Motor neuron (in vitro differentiated cells): ENCODE measurements around the gene PROP1. TPM values are rescaled to one million over a fixed set of nuclear protein-coding genes. Genes with fewer than 3 reads are reported as not detected.
"Not testable (repeated sequence)": the region's sequence is repeated elsewhere in the genome, so short reads cannot be mapped to it uniquely, and the experiment has no call there.

ENCODE experiments used
- ATAC-seq, 8 experiments: fragments of 200-7000 bp; cut with Tn5 transposase; replicated peaks in 6 of 8; 2 replicates each; pipeline ENCODE4 v1.8.0; 2021; ENCODE audit warnings: mild to moderate bottlenecking in 8 of 8, moderate library complexity in 8 of 8
- H3K27ac ChIP-seq, 2 donors: fragments of 250-450 bp; sonication (Bioruptor Pico); 2 replicates each; pipeline ENCODE4 v1.9.0; 2021; ENCODE audit warnings: antibody characterized with exemption in 2 of 2, mild to moderate bottlenecking in 2 of 2, moderate library complexity in 1 of 2
- H3K4me1 ChIP-seq, 2 donors: fragments of 250-450 bp; sonication (Bioruptor Pico); replicated peaks in 1 of 2; 2 replicates each; pipeline ENCODE4 v1.6.1; 2021; ENCODE audit warnings: antibody characterized with exemption in 2 of 2, mild to moderate bottlenecking in 2 of 2, moderate library complexity in 1 of 2
- H3K4me3 ChIP-seq, 5 donors: fragments of 250-450 bp; sonication (Bioruptor Pico); 2 replicates each; pipeline ENCODE4 v1.9.0; 2021; ENCODE audit warnings: antibody characterized with exemption in 5 of 5, mild to moderate bottlenecking in 5 of 5, moderate library complexity in 4 of 5
- WGBS, 10 experiments: fragments of 450-650 bp; shearing (Covaris generic); methylation state at CpG; one replicate each; pipeline ENCODE4 v1.0.0; 2022; 5-methylcytosine and 5-hydroxymethylcytosine counted together
- in situ Hi-C, 9 experiments: fragments of 400-800 bp; cut with MboI; loops; one replicate each; pipeline ENCODE4 v1.15.0; 2021; ENCODE audit warnings: low sequenced_read_pairs in 9 of 9, low pct_unique_long_range_greater_than_20kb in 2 of 9; ENCODE audit not compliant: unreplicated experiment in 9 of 9
- total RNA-seq, 8 experiments: library from RNA; unstranded; fragments of 300-600 nt; gene quantifications; 2 replicates each; pipeline versions ENCODE4 v1.2.3 to v1.2.4, GENCODE V29; 2022

PROP1 gene
- total RNA-seq: under 1 TPM in 5 of 8 experiments, not detected in 3; 0.13 to 0.85 (median 0.41) TPM

- no peak within 1 kb of the TSS for H3K4me3 ChIP-seq
- 10 to 83% (median 33%) methylated on average over 1 to 13 of the region's 23 CpGs; no CpG with 5 or more reads in 2 of the 10 experiments for WGBS, 10 experiments
- H3K27ac ChIP-seq: no peak within 1 kb of the TSS
- H3K4me1 ChIP-seq: no peaks in the 10 kb centered on the region
- in situ Hi-C loops: no loop called here
- ATAC-seq: no peak
These were observed at the start of gene PROP1 for GRCh38 chr5:177995691-177996595. TSS of gene PROP1 (minus strand) at chr5:177996242. CDS start at chr5:177995933, 309 bp downstream.

DNA sequence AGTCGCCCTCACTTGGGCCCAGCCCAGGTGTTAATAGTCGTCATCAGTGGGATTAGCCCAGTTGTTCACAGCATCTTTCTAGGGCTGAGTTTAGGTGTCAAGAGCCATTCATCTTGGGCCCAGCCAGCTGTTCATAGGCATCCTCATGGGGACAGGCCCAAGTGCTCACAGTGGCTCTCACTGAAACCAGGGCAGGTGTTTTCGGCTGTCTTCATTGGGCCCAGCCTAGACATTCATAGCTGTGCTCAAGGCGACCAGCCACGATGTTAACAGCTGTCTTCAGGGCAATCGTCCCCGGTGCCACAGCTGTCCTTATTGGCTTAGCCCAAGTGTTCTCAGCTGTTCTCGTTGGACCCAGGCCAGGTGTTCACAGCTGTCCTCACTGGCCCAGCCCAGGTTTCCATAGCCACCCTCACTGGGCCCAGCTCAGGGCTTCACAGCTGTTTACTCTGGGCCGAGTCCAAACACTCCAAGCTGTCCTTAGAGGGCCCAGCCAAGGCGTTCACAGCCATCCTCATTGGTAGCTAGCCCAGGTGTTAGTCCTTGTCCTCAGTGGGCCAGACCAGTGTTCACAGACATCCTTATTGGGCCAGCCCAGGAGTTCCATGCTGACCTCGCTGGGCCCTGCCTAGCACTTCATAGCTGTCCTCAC is 23.5 kb upstream of the PROP1 start:
- H3K4me3 ChIP-seq, H3K27ac ChIP-seq, ATAC-seq, in situ Hi-C loops, H3K4me1 ChIP-seq: not testable (repeated sequence)
- no CpG with 5 or more reads among the region's 11 CpGs for WGBS, 10 experiments

DNA sequence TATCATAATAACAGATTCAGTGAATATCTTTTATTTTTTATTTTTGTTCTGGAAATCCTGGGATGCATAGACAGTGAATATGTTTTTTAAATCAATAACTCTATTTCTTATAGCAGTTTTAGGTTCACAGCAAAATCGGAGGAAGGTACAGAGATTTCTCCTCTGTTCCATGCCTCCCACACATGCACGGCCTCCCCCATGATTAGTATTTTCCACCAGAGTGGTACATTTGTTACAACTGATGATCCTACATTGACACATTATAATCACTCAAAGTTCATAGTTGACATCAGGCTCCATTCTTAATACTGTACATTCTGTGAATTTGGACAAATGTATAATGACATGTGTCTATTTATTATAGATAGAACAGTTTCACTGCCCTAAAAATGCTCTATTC is 16.7 kb upstream of the PROP1 start:
- H3K4me1 ChIP-seq, in situ Hi-C loops, H3K27ac ChIP-seq, ATAC-seq, H3K4me3 ChIP-seq: not testable (repeated sequence)
- WGBS, 10 experiments: no CpG with 5 or more reads among the region's 2 CpGs

- in situ Hi-C loops, H3K27ac ChIP-seq, H3K4me1 ChIP-seq, ATAC-seq, H3K4me3 ChIP-seq: not testable (repeated sequence)
- no CpG with 5 or more reads among the region's 4 CpGs for WGBS, 10 experiments
These were observed 15.9 kb upstream of the PROP1 start for GRCh38 chr5:178011816-178012554.

- no CpG with 5 or more reads among the region's 26 CpGs for WGBS, 10 experiments
- in situ Hi-C loops, H3K4me3 ChIP-seq, ATAC-seq, H3K27ac ChIP-seq, H3K4me1 ChIP-seq: not testable (repeated sequence)
These were observed 11.2 kb upstream of the PROP1 start for GRCh38 chr5:178007272-178007671.

DNA sequence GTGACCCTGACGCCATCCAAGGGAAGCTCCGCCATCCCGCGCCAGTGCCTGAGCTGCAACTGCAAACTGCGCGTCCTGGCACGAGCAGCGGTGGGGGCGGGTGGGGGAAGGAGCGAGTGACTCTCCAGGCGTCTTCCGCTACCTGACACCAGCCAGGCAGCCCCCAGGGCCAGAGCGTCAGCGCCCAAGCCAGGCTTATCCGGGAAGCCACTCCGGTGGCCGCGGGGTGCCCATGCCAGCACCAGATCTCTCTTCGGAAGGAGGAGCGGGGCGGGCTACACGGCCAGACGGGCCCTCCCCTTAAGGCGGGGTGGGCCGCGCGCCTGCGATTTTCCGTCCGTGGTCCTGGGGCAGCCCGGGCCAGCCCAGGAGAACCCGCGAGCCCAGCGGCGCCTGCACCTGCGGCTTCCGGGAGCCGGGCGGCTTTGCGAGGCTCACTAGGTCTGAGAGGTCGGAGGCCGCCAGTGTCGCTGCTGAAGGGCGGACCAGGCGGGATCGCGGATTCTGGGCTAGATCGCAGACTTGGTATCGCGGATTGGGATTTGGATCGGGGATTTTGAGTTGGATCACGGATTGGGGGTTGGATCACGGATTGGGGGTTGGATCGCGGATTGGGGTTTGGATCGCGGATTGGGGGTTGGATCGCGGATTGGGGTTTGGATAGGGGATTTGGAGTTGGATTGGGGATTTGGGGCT is 10.6 kb upstream of the PROP1 start:
- H3K4me1 ChIP-seq, in situ Hi-C loops, H3K27ac ChIP-seq, H3K4me3 ChIP-seq: not testable (repeated sequence)
- no CpG with 5 or more reads among the region's 59 CpGs for WGBS, 10 experiments
- ATAC-seq: peak in 4 of 8 experiments; percentile 40 to 76 (median 66)

DNA sequence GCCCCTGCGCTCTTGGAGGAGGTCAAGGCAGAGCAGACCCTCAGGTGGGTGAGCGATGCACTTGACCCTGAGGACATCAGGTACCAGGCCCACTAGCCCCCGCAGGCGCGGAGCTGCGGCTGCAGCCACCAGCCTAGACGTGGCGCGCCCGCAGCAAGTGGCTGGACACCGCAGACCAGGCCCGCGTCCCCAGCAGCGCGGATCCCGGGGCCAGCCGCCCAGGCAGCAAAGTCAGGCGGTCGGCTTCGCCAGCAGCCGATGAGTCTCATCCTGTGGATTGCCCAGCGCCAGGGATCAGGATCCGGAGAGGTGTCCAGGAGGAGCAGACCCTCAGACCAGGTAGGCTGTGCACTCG is 10.1 kb upstream of the PROP1 start:
- H3K4me3 ChIP-seq, in situ Hi-C loops, H3K27ac ChIP-seq, H3K4me1 ChIP-seq: not testable (repeated sequence)
- peak in 4 of 8 experiments; percentile 28 to 68 (median 52) for ATAC-seq
- no CpG with 5 or more reads among the region's 24 CpGs for WGBS, 10 experiments

- 0 to 67% (median 17%) methylated on average over 1 of the region's 1 CpG; no CpG with 5 or more reads in 7 of the 10 experiments for WGBS, 10 experiments
- in situ Hi-C loops: no loop called here
- no peak for ATAC-seq
- H3K4me3 ChIP-seq: no peak overlapping the region
- no peaks in the 10 kb centered on the region for H3K4me1 ChIP-seq
- H3K27ac ChIP-seq: no peak overlapping the region
These were observed 1.8 kb upstream of the PROP1 start for GRCh38 chr5:177997846-177998245.

GRCh38 chr5:177997319-177997670 is 1.3 kb upstream of the PROP1 start:
- Histone ChIP-seq H3K27ac (no peak overlapping the region), H3K4me1 (no peaks in the 10 kb centered on the region), H3K4me3 (no peak overlapping the region)
- 49 to 100% (median 89%) methylated on average over 1 to 6 of the region's 6 CpGs; no CpG with 5 or more reads in 3 of the 10 experiments for WGBS, 10 experiments
- ATAC-seq: peak in 2 of 8 experiments; percentile 49 to 68
- in situ Hi-C loops: no loop called here

DNA sequence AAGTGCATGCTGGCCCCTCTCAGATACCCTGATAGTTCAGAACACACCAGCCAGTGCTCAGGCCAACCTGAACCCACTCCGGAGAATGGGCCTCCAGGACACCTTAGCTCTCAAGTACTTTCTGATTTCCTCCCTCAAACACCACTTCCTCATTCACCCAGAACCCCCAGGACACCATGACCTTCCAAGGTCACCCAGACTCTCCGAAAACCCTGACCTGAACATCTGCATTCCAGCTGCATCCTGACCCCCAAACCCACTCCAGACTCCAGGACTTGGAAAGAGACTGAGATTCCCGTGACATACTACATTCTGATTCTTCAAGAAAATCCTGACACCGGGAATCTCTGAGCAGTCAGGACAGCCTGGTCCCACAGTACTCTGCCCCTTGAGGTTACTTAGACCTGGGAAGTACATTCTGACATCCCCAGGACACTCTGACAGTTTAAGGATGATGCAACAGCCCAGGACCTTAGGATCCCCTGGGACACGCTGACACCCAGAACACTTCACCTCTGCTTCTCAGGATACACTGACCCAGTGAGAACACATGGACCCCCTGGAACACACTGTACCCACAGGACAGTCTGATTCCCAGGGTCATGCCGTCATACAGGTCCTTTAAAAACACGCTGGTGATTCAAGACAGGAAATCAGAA is 747 bp upstream of the PROP1 start:
- Histone ChIP-seq H3K4me3 (no peak overlapping the region), H3K27ac (no peak overlapping the region), H3K4me1 (no peaks in the 10 kb centered on the region)
- in situ Hi-C loops: no loop called here
- ATAC-seq: no peak
- 18 to 100% (median 78%) methylated on average over 1 to 5 of the region's 7 CpGs for WGBS, 10 experiments

DNA sequence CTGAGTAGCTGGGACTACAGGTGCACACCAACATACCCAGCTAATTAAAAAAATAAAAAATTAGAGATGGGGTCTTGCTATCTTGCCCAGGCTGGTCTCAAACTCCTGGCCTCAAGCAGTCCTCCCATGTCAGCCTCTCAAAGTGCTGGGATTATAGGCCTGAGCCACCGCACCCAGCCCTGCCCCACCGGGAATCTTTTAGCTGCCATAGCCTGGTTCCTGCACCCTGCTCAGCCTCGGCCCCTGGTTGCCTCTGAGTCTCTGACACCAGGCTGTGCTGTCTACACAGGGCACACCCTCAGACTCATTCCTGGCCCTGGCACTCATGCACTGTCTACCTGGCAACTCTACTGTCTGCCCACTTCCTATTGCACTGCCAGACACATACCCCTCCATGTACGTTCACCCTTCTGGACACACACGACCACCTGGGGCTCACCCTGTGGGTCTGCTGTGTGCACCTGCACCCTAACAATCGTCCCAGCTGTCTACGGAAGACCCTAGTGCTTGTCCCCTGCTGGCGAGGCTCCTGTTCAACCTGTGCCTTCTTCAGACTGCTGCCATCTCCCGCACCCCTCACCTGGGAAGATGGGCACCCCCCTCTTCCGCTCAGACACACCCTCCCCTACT is 1.4 kb downstream of the PROP1 start:
- WGBS, 10 experiments: 60 to 88% (median 64%) methylated on average over 2 to 3 of the region's 10 CpGs; no CpG with 5 or more reads in 7 of the 10 experiments

GRCh38 chr5:177994063-177994462 is 2.0 kb downstream of the PROP1 start:
- ATAC-seq: no peak
- no peaks in the 10 kb centered on the region for H3K4me1 ChIP-seq
- H3K27ac ChIP-seq: no peak overlapping the region
- in situ Hi-C loops: no loop called here
- WGBS, 10 experiments: 40 to 100% (median 74%) methylated on average over 1 to 9 of the region's 19 CpGs; no CpG with 5 or more reads in 5 of the 10 experiments
- H3K4me3 ChIP-seq: no peak overlapping the region

More for the DNA sequence above, 1.4 kb downstream of the PROP1 start:
- in situ Hi-C loops: no loop called here
- ATAC-seq: no peak
- H3K4me3 ChIP-seq: no peak overlapping the region
- H3K4me1 ChIP-seq: no peaks in the 10 kb centered on the region
- H3K27ac ChIP-seq: no peak overlapping the region
